GM13976 (cell line): ENCODE data around the gene FAH.

Experiments
- DNase-seq: peaks from one replicate; pipeline ENCODE4 v3.0.0; 2012; ENCODE audit warnings: low spot score
- CTCF ChIP-seq: IDR thresholded peaks from 2 replicates; pipeline ENCODE4 v1.5.1; 2012; ENCODE audit warnings: borderline replicate concordance, mild to moderate bottlenecking; ENCODE audit not compliant: insufficient read depth; ENCODE audit errors: extremely low read depth, missing control alignments, control extremely low read depth
- in situ Hi-C: fragments of 300-500 bp; cut with MboI; formaldehyde crosslinking; loops from one replicate; pipeline ENCODE4 v1.12.0; 2022; ENCODE audit warnings: low sequenced_read_pairs, mixed read lengths, inconsistent platforms; ENCODE audit not compliant: unreplicated experiment

FAH gene

GRCh38 chr15:80179935-80180334 is 27.1 kb downstream of the FAH start:
- TF ChIP-seq CTCF, result no peak
- in situ Hi-C loops, result no loop called here

DNA sequence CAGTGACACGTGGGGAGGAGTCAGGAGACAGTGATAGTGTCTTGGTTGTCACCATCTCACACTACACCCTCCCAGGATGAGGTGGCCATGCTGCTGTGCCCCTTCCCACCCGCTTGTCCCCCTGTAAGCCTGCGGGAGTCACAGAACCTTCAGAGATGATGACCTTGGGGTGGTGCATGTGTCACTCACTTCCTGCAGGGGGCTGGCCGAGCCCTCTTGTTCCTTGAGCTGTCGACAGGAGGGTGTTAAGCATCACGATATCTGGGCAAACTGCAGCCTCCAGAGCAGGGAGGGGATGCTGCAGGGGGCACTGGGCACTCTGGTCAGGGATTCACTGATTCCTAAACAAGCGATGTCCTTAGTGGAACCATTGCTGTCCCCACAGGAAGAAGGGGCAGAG is 27.7 kb downstream of the FAH start:
- in situ Hi-C loops, result no loop called here
- no peak for TF ChIP-seq CTCF

More at GRCh38 chr15:80179935-80180334, 27.1 kb downstream of the FAH start:
- no peak for DNase-seq

DNA sequence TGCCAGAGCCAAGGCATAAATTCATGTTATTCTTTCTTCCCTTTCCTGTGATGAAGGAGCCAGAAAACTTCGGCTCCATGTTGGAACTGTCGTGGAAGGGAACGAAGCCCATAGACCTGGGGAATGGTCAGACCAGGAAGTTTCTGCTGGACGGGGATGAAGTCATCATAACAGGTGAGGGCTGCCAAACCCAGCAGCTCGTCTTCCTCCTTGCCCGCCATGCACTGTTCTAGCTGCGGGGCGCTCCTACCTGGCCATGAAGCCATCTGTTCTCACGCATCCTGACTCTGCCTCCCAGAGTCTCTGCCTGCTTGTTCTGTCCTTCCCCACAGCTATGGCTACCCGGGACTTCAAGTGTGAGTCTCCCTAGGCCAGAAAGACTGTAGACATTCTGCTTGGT is 28.2 kb downstream of the FAH start:
- DNase-seq, result no peak
- no peak for TF ChIP-seq CTCF
- in situ Hi-C loops, result no loop called here

More for the DNA sequence above, 27.7 kb downstream of the FAH start:
- no peak for DNase-seq

GRCh38 chr15:80182611-80183261 is 29.9 kb downstream of the FAH start:
- no peak for DNase-seq
- TF ChIP-seq CTCF, result no peak
- in situ Hi-C loops, result no loop called here

GRCh38 chr15:80183306-80183705 is 30.5 kb downstream of the FAH start:
- in situ Hi-C loops, result no loop called here
- no peak for DNase-seq
- TF ChIP-seq CTCF, result no peak

- no peak for DNase-seq
- in situ Hi-C loops, result no loop called here
- TF ChIP-seq CTCF, result no peak
Observed at GRCh38 chr15:80183886-80184285, 31.1 kb downstream of the FAH start.
